Suprapubic skin (tissue), 3 donors: ENCODE results near the gene TFAP2B.

ENCODE experiments used
- CTCF ChIP-seq, 2 donors: fragments of 200-600 bp in 1 of 2; fragments of 450-650 bp in 1 of 2; sonication (generic) in 1 of 2; IDR thresholded peaks; one replicate each; pipeline ENCODE4 v1.5.1; 2016 to 2019; ENCODE audit warnings: antibody characterized with exemption in 2 of 2, mild to moderate bottlenecking in 1 of 2, moderate library complexity in 1 of 2
- POLR2A ChIP-seq, 2 donors: fragments of 450-650 bp; IDR thresholded peaks; one replicate each; pipeline ENCODE4 v1.6.1; 2017; ENCODE audit warnings: antibody characterized with exemption in 2 of 2, mild to moderate bottlenecking in 2 of 2, moderate library complexity in 2 of 2

GRCh38 chr6:50831186-50831585 lies 12.5 kb downstream of the TFAP2B start:
- TF ChIP-seq CTCF (IDR thresholded peaks at IDR 0.05) (no peak), POLR2A (IDR thresholded peaks at IDR 0.05) (no peak)
